HG03575 (cell line): ENCODE measurements around the gene COL6A3.
"Not testable (repeated sequence)": the region's sequence is repeated elsewhere in the genome, so short reads cannot be mapped to it uniquely, and the experiment has no call there.

Source experiments
- ATAC-seq: cut with Tn5 transposase; IDR thresholded peaks from one replicate; pipeline ENCODE4 v1.9.1; 2021; ENCODE audit not compliant: unreplicated experiment, insufficient number of reproducible peaks, low FRiP score; ENCODE audit errors: extremely low read depth

COL6A3 gene

DNA sequence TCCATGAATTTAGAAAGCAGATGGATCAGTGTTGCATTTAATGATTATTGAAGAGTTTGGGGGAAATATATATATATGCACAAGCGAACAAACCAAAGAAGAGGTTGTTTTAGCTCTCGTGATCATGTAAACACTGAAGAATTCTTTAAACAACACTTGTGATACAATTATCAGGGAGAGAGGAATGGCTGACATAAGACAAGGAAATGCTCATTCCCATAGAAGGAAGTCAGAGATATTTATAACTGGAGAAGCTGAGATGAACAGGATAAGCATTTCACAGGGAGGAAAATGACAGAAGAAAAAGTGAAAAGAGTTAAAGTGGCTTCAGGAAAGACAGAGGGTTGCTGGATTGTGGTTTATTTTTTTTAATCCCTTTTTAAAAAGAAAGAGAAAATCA, 10.6 kb upstream of the COL6A3 start:
- ATAC-seq, result no peak

DNA sequence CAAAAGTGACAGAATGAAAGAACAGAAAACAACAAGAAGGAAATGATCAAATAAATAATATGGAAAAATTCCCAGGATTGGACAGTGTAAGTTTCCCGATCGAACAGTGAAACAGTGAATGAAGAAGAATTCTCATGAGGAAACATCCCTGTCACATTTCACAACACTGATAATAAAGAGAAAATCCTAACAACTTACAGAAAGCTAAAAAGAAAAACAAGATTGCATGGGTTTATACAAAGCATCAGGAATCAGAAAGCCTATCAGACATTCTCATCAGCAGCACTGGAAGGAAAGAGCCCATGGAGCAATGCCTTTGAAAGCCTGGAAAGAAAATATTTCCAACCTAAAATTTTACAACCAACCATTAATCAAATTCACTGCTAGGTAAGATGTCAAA, 9.9 kb upstream of the COL6A3 start:
- ATAC-seq, result no peak

DNA sequence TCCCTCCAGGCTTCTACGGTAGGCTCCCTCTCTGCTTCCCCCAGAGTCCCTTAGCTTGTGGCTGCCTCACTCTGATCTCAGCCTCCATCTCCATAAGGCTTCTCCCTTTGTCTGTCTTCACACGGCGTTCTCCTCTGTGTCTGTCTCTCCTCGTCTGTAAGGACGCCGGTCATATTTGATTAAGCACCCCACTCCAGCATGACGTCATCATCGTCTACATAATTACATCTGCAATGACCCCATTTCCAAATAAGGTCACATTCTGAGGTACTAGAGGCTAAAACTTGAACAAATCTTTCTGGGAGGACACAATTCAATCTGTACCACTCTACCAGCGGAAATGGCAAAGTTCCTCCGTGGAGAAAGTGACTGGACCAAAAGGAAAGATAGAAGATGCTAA, 8.3 kb upstream of the COL6A3 start:
- no peak for ATAC-seq

DNA sequence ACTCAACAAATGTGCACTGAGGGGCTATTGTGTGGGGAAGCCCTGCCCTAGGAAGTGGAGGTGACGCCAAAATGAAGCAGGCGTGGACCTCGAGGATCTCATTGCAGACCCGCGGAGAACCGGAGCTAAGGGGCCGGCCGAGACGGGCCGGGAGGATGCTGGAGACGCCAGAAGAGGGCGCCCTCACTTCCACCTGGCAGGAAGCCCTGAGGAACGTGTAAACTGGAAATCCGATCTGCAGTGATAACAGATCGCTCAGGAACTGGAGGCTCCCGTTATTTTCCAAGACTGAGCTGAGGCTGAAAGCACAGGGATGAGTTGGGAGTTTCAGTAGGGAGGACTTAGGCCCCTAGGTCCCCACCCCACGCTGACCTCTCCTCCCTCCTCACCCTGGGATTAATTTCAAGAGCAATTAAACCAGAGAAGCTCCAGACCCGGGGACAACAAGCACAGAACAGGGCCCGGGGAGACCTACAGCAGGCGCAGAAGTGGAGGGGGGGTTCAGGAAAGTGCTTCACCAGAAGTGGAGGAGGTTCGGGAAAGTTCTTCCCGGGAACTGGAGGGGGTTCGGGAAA, 7.7 kb upstream of the COL6A3 start:
- no peak for ATAC-seq

DNA sequence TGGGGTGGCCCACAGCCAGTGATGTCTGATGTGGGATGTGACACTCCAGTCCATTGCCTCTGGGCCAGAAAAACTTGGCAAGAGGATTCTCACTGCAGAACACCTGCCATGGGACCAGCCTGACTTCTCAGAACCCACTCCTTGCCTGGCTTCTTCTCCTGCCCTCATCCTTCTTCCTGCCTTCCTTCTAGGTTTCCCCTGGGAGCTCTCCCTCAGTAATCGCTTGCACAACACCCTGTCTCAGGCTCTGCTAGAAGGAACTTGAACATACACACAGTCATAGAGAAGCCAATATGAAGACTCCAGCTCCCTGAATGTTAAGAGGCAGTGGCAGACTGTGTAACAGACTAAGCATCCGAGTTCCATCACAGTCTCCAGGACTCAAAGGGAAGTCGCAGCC, 4.3 kb upstream of the COL6A3 start:
- no peak for ATAC-seq

DNA sequence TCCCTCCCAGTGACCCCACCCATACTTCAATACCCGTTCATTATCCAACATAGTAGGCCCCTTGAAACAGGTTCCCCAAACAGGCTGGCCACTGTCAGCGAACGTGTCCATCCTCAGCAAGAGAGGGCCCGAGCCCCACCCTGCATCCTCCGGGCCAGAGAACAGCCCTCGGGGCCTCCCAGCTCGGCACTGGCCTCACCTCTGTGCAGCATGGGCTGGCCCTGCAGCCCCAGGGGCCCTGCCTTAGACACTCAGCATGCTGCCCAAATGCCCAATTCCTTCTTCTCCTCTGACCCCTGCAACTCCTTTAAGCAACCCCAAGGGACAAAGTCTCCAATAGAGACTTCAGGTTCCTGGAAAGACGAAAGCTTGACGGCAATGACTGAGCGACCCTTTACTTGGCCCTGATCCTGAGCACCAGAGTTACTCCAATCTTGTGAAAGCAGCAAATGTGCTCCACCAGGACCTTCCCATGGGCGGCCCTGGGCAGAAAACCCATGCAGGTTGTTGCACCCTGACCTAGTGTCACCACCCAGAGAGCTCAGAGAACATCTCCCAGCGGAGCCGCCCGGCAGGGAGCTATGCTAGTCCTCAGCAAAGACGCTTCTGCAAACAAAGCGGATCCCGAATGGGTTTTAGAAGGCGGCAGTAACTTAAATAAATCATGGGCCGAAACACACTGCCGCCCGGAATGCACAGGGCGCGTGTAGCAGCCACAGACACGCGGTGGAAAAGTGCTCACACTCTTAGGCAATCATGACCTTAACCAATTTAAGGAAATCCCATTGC, 782 bp downstream of the COL6A3 start:
- ATAC-seq, result no peak

DNA sequence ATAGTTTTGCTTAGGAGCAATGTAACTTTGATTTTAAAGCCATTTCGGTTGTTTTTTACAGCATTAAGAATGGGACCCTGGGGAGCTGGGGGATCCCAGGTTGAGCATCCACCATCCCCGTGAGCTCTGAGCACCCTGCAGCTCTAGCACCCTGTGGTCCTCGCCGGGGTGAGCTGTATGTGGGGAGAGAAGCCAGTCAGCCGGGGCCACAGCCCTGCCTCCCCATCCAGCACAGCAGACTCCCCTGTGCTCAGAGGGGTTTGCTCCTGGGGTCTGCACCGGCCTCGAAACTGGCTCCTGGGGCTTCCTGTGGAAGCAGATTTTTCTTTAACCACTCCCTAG, 1.3 kb downstream of the COL6A3 start:
- no peak for ATAC-seq

DNA sequence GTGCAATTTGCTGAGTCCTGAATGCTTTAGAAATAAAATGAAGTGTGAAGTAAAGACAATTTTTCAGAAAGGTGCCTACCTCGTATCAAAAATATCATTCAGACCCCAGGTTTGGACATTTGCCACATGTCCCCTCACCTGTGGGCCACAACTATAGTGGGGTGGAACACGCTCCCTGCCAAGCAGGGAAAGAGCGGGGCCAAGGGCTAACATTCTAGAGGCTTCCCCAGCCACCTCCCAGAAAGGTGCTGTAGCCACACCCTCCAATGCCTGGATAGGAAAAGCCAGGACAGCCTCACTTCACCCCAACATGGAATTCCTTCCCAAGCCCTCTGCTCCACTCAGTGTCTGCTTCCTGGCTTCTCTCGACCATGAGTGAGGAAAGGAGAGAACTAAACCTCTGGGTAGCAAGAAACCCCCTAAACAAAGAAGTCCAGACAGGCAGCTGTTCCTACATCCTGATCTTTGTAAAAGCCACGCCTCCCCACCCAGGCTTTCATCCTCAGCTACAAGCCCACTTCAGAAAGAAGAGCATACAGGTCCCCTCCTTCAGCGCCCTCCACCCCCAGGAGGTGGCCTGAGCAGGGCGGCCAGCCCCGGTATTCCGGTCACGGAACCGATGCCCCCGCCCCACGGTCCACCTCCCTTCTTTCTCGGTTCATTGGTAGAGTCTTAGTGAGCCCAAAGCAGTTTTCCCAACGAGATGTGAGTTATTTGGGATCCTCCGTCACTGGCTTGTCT, 2.1 kb downstream of the COL6A3 start:
- no peak for ATAC-seq

DNA sequence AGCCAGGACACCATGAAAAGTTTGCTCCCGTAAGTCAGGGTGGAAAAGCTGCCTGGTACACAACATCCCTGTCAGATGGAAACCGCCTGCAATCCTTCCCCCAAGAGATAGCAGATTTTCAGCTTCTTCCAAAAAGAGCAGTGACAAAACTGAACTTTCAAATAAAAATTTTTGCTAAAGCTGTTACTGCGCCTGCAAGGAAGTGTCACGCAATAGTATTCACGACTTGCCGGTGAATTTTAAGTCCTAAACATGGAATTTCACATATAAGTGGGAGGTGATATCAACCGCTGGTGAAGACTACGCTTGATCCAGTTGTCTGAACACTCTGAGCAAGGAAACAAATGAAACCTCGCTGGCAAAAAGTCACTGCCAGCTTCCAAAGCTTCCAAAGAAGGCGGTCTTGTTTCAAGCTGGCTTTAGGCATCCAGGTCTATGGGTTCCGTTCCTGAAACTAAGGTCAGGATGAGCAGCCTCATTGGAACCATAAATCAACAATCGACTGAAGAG, 2.8 kb downstream of the COL6A3 start:
- no peak for ATAC-seq

DNA sequence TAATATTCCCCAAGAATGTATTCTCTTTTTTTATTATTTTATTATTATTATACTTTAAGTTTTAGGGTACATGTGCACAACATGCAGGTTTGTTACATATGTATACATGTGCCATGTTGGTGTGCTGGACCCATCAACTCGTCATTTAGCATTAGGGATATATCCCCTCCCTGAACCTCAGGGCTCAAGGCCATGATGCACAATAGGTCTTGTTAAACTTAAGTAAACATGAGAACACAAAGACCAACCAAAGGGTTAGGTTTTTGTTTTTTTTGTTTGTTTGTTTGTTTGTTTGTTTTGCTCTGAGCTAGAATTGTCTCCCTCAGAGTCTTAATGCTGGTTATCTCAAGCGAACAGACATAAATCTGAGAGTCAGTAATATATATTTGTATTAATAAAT, 4.7 kb downstream of the COL6A3 start:
- not testable (repeated sequence) for ATAC-seq

DNA sequence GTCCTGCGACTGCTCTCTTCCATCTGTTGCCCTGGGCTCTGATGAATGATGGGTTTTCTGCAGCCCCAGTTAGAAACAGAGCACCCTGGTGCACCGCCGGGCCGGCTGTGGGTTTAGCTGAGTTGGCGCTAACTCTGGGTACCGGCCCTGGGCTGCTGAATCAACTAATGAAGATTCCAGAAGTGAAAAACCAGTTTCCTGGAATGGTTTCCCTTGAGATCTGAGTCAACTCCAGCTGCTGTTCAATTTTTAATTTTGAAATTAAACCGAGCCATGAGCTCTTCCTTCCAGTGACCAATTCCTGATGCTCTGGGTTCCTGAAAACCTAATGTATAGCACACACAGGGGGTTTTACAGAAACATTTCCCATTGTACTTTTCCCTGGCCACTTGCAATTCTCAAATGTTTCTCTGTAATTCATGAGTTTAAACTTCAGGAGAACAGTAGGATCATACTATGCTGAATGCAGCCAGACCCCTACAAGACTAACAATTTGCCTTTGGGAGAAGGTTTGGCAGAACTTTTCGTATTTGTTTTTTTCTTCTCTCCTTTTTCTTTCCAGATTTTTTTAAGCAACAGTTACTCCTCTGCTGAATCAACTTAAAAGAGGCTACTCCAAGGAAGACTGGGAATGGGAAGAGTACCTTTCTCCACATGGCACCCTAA, 5.5 kb downstream of the COL6A3 start:
- no peak for ATAC-seq

DNA sequence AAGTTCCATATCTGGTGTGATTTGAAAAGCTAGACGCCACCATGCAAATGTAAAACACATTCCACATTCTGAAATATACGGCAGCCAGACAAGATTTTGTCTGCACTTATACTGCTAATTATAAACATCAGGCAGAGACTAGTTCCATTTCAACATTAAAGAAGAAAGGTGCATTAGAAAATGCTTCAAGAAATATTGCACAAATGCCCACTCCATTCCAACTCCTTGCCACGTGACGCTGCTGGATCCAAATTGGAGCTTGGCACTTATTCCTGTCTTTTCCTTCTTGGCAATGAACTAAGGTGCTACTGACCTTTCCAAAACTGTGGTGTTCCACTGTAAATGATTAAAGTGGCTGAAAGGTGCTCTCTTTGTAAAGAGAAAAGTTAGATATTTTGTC, 6.3 kb downstream of the COL6A3 start:
- ATAC-seq, result no peak

DNA sequence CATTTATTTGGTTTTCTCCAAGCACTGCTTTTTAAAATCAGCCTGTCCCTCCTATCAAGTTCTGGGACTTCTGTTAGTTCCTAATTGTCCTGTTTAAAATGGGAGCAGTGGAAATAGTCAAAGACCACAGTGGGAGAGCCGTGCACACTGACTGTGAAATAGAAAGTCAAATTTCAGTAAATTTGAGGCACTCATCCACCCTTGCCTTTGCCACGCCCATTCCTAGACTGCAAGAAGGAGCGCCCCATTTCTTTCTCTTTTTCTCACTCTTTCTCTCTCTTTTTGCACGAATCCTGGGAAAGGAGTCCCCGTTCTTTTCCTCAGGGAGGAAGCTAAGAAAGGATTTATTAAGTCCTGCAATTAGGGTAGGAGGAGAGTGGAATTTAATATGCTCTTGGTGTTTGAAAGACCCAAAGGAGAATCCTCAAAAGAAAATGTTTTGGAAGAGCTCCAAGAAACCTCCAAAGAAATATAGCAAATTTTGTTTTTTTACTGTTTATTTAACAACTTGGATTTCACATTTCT, 7.5 kb downstream of the COL6A3 start:
- no peak for ATAC-seq

DNA sequence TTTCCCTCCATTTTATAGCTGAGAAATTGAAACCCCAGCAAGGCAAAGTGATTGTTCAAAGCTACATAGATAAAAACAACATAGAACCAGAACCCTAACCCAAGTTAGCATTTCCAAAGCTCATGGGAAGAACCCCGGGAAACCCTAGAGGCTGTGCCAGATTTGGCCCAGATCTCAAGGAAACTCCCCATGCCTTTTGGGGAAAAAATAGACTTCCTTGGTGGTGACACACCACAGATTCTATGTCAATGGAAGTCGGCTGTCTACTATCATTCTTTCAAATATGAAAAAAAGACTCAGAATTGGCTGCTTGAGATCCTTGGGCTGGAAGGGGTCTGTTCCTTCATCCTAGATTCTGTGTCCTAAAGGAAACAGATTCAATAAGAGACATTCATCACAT, 8.4 kb downstream of the COL6A3 start:
- ATAC-seq, result no peak

DNA sequence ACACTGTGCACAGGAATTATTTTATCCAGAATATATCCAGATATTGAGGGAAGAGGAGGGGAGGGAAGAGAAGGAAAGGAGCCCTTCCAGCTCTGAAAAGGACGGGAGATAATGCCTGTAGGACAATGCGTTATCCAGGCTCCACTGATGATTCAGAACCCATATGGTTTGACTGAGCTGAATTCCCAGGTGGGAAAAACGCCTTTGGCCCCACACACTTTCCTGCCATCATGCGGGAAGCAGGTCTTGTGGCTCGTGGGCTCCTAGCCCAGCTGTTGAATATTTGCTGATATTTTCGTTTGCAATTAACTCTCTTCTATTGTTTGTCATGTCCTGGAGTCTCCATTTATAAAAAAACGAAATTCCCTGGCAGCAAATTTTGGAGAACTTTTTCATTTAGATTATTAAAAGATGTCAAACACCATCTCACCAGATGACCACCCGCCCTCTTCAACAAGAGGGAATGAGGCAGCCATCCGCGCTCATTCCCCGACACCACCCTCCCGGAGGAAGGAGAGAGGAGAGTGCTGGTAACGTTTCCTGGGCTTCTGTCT, 8.9 kb downstream of the COL6A3 start:
- no peak for ATAC-seq

DNA sequence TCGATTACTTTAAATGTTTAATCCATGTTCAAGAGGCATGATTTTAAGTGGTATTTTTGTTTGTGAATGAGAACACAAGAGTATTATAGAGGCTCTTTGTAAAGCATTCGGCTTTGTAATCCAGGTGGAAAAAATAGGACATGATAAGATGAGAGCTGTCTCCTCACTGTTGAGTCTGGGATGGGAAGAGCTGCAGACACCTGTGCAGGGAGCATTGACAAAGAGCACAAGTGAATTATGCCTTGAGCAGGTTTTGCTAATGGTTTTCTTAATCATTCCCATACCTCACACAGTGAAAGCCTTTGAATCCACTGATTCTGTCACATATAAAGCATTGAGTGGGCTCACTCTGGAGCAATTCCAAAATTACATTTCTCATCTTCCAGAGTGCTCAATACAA, 9.6 kb downstream of the COL6A3 start:
- no peak for ATAC-seq

DNA sequence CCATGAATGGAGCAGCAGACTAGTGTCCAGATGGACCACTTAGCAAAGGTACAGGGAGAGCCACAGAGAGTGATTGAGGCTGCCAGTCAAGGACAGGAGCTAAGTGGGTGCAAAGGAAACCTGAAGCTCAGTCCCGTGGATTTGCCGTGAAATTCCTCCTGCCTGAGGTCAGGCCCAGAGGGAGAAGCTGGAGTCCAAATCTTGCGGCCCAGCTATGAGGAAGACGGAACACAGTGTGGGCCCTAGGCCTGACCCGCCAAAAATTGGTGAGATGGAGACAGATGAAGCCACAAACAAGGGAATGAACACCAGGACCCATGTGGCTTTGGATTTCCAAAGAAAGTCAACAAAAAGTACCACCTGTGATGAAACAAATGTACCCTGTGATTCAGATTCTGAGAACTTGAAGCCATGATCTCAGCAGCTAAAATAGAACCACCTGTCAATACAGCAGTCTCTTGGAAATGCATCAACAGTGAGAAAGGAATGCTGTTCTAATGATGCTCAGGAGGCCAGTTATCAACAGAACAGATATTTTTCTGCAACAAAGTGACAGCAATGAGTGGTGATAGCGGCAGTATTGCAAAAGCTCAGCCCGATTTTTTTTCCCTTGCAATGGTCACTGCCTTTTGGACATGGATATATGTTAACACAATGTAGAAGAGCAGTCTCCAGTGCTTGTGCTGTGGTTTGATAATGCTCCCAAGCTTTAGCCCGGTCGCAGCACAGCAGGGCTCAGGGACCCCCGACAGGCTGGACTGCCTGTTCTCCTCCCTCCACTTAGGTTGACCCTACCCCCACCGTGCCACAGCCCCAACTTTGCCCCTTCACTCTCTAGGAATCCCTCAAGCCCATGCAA, 10.7 kb downstream of the COL6A3 start:
- ATAC-seq, result no peak

DNA sequence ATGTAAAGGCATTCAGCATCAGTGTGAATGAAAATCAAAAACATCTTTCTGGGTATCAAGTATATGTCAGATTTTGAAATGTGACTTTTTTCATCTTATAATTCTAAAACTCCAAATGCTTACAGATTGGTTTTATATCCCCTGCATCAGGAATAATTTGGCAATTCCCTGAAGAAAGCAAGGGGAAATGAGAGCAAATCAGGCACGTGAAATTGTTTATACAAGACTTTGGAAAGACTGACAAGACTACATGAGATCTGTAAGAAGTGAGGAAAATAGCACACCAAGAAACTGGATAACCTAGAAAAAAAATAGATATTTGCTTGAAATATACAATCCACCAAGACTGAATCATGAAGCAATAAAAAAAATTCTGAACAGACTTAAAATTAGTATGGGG, 13.8 kb downstream of the COL6A3 start:
- no peak for ATAC-seq
